Kidney (tissue), 14 donors: Measurements from ENCODE around the gene SLX4IP. TPM values are rescaled to one million over a fixed set of nuclear protein-coding genes. Genes with fewer than 3 reads are reported as not detected.
A peak's percentile ranks its signal among the peaks of the same experiment; 100 is the strongest.

Experiments
- DNase-seq, 5 donors: peaks; one replicate each; pipeline ENCODE4 v3.0.0-alpha.2; 2013 to 2020
- FAIRE-seq: peaks from 2 replicates; lab custom pipeline; 2012; peaks lifted over from hg19 to GRCh38; lab: Jason Lieb, UNC
- H3K27ac ChIP-seq, 2 donors: one replicate each; pipeline ENCODE4 v1.7.0; 2013; ENCODE audit warnings: low read depth in 2 of 2, low read length in 2 of 2, inconsistent platforms in 1 of 2
- H3K27me3 ChIP-seq: one replicate; pipeline ENCODE4 v1.7.1; 2013; ENCODE audit warnings: low read length, inconsistent platforms; ENCODE audit not compliant: control insufficient read depth, insufficient read depth
- H3K36me3 ChIP-seq, 3 donors: one replicate each; pipeline versions ENCODE4 v1.7.0 to v1.7.1; 2013; ENCODE audit warnings: low read length in 3 of 3, control low read depth in 1 of 3, inconsistent platforms in 1 of 3; ENCODE audit not compliant: insufficient read depth in 3 of 3, control insufficient read depth in 2 of 3
- H3K4me1 ChIP-seq, 3 donors: one replicate each; pipeline versions ENCODE4 v1.7.0 to v1.7.1; 2013; ENCODE audit warnings: low read length in 3 of 3, inconsistent platforms in 1 of 3, low read depth in 1 of 3; ENCODE audit not compliant: control insufficient read depth in 2 of 3, insufficient read depth in 2 of 3
- H3K4me3 ChIP-seq, 3 donors: one replicate each; pipeline versions ENCODE4 v1.7.0 to v1.8.1; 2013; ENCODE audit warnings: low read length in 3 of 3, control low read depth in 1 of 3, inconsistent platforms in 1 of 3
- H3K9ac ChIP-seq, 3 donors: one replicate each; pipeline versions ENCODE4 v1.7.0 to v1.7.1; 2013; ENCODE audit warnings: low read length in 3 of 3, control low read depth in 1 of 3, inconsistent platforms in 1 of 3
- H3K9me3 ChIP-seq, 3 donors: one replicate each; pipeline versions ENCODE4 v1.7.0 to v1.7.1; 2013; ENCODE audit warnings: low read length in 3 of 3, control low read depth in 1 of 3, inconsistent platforms in 1 of 3; ENCODE audit not compliant: control insufficient read depth in 2 of 3, insufficient read depth in 1 of 3
- CTCF ChIP-seq: IDR thresholded peaks from 3 replicates; pipeline ENCODE4 v1.5.1; 2012; ENCODE audit warnings: mild to moderate bottlenecking, moderate library complexity, borderline replicate concordance; ENCODE audit not compliant: insufficient read depth; ENCODE audit errors: extremely low read depth
- intact Hi-C: fragments of 100-400 bp; cut with DNase I; formaldehyde crosslinking; loops from one replicate; pipeline ENCODE4 v1.11.1; 2022
- polyA plus RNA-seq: library from polyadenylated mRNA; stranded (reverse); fragments of 350-450 nt; fragmentation: Illumina TruSeq; extraction: RNeasy Lipid Tissue Mini Kit (QIAGEN cat#74804); gene quantifications from one replicate; pipeline ENCODE4 v1.2.3, GENCODE V29; 2014; ENCODE audit warnings: low read depth, low replicate concordance; ENCODE audit not compliant: insufficient read depth
- total RNA-seq: library from RNA; stranded (reverse); fragmentation: NEBNext Ultra II Directional; extraction: Animal tissue kit (Norgen Biotek cat#: 25700); gene quantifications from one replicate; pipeline ENCODE4 v1.2.1, GENCODE V29; 2021
- donor health status: control.
- donor health status: control.
- donor health status: control.
- donor health status: control.
- donor health status: control.
- donor health status: DM: yes; HTN: yes; CAD: no.
- donor health status: Normal renal cell carcinoma (clear cell type).

The SLX4IP gene
- total and polyA plus RNA-seq, 2 donors from 2014 or later = 2.6 to 7.6 TPM

GRCh38 chr20:10433014-10433622 is 2.0 kb upstream of the SLX4IP start:
- no peak for TF ChIP-seq CTCF
- H3K36me3 ChIP-seq = no peaks in the 10 kb centered on the region
- FAIRE-seq = no peak
- H3K9me3 ChIP-seq = no peaks in the 10 kb centered on the region
- DNase-seq = peak in 4 of 5 donors; percentile 15 to 71 (median 42)
- peak overlapping the region; percentile 72 to 91 (median 79) for H3K9ac ChIP-seq
- peak overlapping the region; percentile 95 to 97 for H3K27ac ChIP-seq
- H3K27me3 ChIP-seq = no peaks in the 10 kb centered on the region
- intact Hi-C loops = no loop called here
- H3K4me3 ChIP-seq = peak overlapping the region; percentile 86 to 96 (median 94)
- peaks cover 0 to 8% (median 0%) of the 10 kb centered on the region in 3 donors for H3K4me1 ChIP-seq

GRCh38 chr20:10433623-10434466 is 1.3 kb upstream of the SLX4IP start, which contains the start of gene MKKS:
Gene MKKS, minus strand, starts transcription at chr20:10434222. Its CDS starts 20,708 bp downstream, at chr20:10413514.
- Histone ChIP-seq H3K4me1 (peaks cover 0 to 8% (median 0%) of the 10 kb centered on the region in 3 donors), H3K4me3 (peak within 1 kb of the TSS; percentile 86 to 96 (median 94)), H3K27ac (peak within 1 kb of the TSS; percentile 95 to 97), H3K9ac (peak within 1 kb of the TSS; percentile 72 to 95 (median 91)), H3K27me3 (no peaks in the 10 kb centered on the region), H3K36me3 (no peaks in the 10 kb centered on the region), H3K9me3 (no peaks in the 10 kb centered on the region)
- TF ChIP-seq CTCF = no peak
- intact Hi-C loops = no loop called here
- no peak for FAIRE-seq
- DNase-seq = peak; percentile 93 to 97 (median 97)

- Histone ChIP-seq H3K9me3 (no peaks in the 10 kb centered on the region), H3K4me3 (peak overlapping the region; percentile 86 to 96 (median 94)), H3K9ac (peak overlapping the region; percentile 57 to 95 (median 91)), H3K27ac (peak overlapping the region; percentile 95 to 97), H3K4me1 (peaks cover 0 to 8% (median 0%) of the 10 kb centered on the region in 3 donors), H3K36me3 (no peaks in the 10 kb centered on the region), H3K27me3 (no peaks in the 10 kb centered on the region)
- intact Hi-C loops = no loop called here
- peak; percentile 96 to 100 (median 97) for DNase-seq
- peak; percentile 59 for FAIRE-seq
- TF ChIP-seq CTCF = no peak
Measured at GRCh38 chr20:10434467-10434831, 656 bp upstream of the SLX4IP start.
